Measurements from ENCODE around the gene MEX3D.
"Not testable (repeated sequence)": the region's sequence is repeated elsewhere in the genome, so short reads cannot be mapped to it uniquely, and the experiment has no call there.

The MEX3D gene

DNA sequence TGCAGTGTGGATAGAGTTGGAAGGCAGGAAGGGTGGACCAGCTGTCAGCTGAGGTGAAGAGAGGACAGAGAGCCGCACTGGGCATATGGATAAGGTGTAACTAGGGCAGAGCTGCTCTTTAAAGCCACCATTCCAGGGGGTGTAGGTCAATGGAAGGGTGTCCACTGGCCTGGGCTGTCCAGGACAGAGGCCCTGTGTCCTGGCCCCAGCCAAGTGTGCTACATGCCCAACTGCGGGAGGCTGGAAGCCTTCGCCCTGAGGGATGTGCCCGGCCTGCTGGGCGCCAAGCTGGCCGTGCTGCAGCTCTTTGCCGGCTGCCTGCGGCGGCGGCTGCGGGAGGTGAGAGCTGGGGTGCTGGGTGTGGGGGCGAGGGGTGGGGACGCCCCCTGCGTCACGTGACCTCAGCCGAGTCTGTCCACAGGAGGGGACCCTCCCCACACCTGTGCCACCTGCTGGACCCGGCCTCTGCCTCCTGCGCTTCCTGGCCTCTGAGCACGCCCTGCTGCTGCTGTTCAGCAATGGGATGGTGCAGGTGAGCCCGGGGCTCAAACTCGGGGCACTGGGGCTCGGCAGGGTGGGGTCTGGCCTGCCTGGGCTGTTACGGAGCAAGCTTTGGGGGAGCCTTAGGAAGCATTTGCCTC is 34.5 kb downstream of the MEX3D start:
- DNase-seq: no peak

DNA sequence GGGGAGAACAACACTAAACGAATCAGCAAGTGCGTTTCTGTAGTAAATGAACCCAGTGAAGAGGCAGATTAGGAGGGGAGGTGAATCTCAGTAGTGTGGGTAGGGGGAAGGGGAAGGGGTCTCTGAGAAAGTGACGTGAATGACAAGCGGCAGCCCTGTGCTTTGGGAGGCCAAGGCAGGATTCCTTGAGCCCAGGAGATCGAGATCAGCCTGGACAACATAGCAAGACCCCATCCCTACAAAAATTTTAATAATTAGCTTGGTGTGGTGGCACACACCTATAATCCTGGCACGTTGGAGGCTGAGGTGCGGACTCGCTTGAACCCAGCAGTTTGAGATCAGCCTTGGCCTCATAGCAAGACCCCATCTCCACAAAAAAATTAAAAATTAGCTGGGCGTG is 36.1 kb downstream of the MEX3D start:
- DNase-seq: no peak

DNA sequence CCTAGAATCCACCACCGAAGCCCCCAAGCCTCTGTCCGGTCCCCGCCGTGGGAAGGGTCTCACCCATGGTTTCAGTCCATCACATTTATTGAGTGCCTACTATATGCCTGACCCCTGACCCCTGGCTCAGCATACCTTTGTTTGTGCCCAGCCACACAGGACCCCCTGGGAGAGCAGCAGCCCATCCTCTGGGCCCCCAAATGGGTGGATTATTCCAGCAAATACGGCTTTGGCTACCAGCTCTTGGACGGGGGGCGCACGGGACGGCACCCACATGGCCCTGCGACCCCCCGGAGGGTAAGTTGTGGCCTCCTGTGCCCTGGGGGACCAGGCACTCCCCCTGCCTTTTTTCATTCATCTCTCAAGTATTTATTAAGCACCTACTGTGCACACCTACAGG is 36.5 kb downstream of the MEX3D start:
- no peak for DNase-seq

DNA sequence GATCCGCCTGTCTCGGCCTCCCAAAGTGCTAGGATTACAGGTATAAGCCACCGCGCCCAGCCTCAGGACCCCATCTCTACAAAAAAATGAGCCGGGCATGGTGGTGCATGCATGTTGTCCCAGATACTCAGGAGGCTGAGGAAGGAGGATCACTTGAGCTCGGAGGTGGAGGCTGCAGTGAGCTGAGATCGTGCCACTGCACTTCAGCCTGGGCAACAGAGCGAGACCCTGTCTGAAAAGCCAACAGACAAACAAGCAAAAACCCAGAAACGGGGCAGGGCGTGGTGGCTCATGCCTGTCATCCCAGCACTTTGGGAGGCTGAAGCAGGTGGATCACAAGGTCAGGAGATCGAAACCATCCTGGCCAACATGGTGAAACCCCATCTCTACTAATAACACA is 37.3 kb downstream of the MEX3D start:
- DNase-seq: not testable (repeated sequence)

DNA sequence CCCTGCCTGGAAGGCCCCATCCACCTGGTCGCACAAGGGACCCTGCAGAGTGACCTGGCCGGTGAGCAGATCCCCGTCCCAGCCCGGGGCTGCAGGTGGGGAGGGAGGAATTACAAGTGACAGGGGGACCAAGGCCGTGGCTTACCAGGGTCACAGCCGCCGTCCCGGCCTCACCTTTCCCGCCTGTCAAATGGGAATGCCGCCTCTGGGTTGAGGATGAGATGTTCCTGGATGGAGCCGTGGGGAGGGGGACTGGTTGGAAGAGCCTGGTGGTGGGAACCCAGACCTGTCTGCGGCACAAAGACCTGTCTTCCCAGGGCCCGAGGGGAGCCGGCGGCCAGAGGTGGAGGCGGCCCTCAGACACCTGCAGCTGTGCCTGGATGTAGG is 38.7 kb downstream of the MEX3D start:
- DNase-seq: no peak

DNA sequence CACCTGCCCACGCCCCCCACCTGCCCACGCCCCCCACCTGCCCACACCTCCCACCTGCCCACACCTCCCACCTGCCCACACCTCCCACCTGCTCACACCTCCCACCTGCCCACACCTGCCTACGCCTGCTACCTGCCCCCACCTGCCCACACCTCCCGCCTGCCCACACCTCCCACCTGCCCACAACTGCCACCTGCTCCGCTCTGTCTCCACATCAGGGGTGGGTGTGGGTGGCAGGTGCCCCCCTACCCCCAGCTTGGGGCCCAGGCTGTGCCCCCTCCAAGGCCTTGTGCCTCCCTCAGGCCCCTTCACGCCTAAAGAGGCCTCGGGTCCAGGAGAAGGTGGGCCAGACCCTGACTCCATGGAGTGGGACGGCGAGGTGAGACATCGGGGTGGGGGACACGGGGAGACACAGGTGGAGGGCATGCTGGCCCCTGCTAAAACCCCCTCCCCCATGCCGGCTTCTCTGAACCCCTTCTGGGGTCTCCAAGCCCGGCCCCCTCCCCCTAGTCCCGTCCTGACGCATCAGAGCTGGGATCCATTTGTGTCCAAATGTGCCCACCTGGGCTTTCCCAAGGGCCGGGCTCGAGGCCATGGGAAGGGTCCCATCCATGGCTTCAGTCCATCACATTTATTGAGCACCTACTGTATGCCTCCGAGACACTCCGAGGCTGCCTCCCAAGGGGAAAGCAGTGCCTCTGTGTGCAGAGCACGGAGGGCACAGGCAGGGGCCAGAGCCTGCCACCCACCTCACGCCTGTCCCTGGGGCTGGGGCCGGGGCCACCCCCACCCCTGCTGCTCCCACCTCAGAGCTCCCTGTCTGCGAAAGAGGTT is 39.3 kb downstream of the MEX3D start:
- DNase-seq: no peak

DNA sequence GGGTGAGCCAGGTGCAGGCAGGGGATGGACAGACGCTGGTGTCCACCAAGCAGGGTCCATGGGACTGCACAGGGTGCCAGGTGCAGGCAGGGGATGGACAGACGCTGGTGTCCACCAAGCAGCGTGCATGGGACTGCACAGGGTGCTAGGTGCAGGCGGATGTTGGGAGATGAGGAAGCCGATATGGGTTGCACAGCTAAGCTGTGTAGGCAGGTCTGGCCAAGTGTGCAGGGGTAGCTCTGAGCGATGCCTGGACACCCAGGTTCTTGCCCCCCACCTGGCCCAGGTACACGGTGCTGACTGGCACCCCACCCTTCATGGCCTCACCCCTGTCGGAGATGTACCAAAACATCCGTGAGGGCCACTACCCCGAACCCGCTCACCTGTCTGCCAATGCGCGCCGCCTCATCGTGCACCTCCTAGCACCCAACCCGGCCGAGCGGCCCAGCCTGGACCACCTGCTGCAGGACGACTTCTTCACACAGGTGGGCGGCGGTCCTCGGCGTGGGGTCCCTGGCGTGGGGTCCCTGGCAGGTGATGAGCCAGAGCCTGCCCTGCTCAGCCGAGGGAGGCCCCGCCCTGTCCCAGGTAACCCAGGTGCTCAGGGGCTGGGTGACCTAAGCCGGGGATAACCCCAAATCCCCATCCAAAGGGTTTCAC is 40.3 kb downstream of the MEX3D start:
- DNase-seq: no peak

DNA sequence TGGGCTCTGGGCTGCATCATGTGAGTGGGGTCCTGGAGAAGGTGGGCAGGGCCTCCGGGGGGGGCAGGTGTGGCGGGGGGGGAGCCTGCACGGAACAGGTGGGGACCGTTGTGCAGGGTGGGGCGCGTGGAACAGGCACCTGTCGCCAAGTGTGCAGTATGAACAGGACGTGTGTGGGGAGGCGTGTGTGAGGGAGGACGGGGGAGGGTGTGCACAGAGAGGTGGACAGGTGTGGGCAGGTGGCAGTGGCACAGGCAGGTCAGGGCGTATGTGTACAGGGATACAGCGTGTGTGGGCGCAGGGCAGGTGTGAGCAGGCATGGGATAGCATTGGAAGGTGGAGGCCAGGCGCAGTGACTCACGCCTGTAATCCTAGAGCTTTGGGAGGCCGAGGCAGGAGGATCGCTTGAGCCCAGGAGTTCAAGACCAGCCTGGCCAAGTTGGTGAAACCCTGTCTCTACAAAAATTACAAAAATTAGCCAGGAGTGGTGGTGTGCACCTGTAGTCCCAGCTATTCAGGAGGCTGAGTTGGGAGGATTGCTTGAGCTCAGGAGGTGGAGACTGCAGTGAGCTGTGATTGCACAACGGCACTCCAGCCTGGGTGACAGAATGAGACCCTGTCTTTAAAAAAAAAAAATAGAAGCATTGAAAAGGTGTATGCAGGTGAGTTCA is 41.0 kb downstream of the MEX3D start:
- no peak for DNase-seq

DNA sequence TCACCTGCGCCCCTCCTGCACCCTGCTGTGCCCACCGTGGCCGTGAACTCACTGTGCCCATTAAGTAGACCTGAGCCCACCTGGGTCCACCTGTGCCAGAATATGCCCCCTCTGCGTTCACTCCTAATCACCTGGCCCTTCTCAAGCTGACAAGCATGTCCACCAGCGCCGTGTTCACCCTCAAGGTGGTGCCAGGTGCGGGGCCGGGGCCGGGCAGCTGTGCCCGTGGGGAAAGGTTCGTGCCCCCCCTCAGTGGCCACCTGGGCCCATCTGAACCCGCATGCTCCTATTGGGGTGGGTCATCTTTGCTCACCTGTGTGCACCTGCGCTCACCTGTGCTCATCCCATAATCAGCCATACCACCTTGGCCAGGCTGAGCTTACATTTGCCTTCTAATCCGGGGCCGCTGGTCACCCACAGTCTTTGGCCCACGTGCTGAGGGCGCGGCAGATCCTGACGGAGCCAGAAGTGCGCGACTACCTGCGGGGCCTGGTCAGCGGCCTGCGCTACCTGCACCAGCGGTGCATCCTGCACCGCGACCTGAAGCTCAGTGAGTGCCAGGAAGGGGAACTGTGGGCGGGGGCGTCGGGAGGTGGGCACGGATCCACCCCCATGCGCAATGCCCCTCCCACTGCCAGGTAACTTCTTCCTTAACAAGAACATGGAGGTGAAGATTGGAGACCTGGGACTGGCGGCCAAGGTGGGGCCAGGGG is 41.9 kb downstream of the MEX3D start:
- no peak for DNase-seq

DNA sequence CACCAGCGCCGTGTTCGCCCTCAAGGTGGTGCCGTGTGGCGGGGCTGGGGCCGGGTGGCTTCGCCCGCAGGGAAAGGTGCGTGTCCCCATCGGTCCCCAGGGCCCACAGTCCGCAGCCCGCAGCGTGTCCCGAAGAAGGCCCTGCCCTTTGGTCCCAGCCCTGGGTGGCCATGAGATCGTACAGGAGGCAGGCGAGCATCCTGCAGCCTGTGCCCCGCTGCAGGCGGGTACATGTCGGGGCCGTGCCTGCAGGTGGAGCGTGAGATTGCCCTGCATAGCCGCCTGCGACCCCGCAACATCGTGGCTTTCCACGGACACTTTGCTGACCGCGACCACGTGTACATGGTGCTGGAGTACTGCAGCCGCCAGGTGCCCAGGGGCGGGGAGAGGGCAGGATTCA is 42.8 kb downstream of the MEX3D start:
- no peak for DNase-seq

DNA sequence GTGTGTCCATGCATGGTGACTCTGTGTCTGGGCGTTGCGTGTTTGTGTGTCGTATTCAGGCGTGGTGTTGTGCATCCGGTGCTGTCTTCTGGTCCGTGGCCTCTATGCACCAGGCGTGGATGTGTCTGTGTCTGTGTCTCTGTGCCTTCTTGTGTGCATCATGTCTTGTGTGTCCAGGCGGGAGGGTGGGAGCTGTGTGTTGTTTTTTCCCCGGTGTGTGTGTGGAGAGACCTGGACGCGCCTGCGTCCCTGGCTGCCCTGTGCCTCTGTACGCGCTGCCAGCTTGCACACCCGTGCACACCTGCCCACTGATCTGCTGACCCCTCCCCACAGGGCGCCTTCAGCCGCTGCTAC is 43.2 kb downstream of the MEX3D start:
- DNase-seq: no peak

DNA sequence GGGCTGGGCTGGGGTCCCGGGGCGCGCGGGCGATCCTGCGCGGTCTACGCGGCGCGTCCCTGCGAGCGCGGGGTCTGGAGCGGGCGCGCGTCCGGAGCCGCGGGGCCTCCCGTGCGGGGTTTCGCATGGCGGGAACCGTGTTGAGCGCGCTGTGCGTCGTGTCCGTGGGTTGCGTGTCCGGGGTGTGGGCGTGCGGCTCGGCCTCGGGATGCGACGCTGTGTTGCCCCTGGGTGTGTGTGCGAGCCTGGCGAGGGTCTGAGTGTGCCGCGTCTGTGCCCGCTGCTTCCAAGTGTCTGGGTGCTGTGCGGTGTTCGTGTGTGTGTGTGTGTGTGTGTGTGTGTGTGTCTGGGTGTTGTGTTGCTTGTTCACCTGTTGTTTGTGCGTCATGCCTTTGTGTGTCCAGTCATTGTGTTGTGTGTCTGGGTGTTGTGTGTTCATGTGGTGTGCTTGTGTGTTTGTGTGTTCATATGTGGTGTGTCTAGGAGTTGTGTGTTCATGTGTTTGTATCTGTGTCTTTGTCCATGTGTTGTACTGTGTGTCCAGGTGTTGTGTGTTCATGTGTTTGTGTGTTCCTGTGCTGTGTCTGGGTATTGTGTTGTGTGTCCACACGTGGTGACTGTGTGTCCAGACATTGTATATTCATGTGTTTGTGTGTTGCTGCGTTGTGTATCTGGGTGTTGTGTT is 43.7 kb downstream of the MEX3D start:
- no peak for DNase-seq

DNA sequence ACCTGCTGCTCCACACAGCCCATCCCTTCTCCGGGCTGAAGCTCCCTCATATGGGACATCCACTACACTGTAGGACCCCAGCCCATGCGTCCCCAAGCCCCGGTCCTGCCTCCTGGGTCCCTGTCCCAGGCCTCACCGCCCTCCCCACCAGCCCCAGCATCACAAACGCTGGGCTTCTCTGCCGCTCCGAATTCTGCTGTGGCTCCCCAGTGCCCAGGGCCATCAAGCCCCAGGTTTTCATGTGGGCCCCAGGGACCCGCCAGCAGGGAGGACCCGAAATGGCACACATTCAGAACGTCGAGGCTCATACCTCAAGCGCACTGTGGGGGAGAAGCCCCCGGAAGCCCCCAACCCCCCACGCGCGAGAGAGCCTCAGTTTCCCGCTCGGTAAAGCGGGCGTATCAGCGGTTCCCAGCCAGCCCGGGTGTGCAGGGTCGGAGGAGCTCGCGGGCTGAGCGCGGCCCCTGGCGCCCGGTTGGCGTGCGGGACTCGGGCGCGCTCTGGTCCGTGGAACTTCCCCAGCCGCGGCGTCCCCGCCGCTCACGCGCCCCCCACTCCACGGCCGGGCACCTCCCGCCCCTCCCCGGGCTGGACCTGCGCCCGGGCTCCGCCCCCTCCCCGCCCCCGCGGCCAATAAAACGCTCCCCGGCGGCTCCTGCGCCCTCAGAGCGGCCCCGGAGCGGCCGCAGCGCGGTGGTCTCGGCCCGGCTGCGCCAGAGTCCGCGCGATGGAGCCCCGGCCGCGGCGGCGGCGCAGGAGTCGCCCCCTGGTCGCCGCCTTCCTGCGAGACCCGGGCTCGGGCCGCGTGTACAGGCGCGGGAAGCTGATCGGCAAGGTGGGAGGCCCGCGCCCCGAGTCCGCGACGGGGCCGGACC is 44.5 kb downstream of the MEX3D start, which contains the start of gene PLK5:
PLK5 (plus strand) TSS at position 666 of the 875 bp plus-strand sequence. CDS start 2,920 bp downstream, outside the sequence.
- DNase-seq: no peak

DNA sequence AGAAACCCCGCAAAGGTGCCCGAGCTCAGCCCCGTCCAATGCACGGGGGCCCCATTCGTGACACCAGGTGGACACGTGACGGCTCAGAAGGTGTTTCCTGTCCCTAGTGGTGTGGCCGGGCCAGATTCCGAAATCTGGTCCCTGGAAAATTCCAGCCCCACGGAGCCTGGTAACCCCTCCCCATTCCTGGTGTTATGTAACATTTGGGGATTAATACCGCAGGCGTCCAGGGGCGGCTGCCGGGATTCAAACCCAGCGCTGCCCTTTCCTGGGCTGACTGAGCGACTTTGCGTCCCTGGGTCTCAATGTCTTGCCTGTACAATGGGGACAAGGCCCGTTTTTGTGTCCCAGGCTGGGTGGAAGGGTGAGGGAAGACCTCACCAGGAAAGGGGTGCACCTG is 45.3 kb downstream of the MEX3D start:
- DNase-seq: no peak

DNA sequence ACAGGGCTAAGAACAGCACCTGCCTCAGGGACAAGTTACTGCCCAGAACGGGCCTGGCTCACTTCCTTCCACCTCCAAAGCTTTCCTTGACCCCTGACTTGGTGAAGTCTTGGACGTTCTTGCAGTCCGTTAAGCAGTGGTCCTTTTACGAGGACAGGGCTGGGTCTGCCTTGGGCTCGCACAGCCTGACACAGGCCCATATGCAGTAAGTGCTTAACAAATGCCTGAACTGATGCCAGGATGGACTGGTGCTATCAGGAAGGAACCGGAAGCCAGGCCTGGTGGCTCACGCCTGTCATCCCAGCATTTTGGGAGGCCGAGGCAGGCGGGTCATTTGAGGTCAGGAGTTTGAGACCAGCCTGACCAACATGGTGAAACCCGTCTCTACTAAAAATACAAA is 46.1 kb downstream of the MEX3D start:
- no peak for DNase-seq

DNA sequence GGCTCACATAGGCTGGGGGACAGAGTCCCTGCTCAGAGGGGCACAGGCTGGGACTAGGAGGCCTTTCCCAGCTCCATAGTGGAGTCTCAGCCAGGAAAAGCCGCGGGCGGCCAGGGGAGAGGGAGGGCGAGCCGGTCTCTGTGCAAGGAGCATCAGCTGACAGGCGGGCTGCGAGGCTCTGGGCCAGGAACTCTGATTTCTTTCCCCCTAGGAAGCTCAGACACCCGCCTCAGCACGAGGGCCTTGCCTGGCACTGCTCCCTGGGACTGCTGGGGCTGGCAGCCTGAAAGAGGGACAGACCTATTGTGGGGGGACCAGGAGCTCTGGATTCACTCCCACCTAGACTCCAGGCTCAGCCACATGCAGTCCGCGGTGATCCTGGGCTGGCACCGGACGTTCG is 46.5 kb downstream of the MEX3D start:
- no peak for DNase-seq

DNA sequence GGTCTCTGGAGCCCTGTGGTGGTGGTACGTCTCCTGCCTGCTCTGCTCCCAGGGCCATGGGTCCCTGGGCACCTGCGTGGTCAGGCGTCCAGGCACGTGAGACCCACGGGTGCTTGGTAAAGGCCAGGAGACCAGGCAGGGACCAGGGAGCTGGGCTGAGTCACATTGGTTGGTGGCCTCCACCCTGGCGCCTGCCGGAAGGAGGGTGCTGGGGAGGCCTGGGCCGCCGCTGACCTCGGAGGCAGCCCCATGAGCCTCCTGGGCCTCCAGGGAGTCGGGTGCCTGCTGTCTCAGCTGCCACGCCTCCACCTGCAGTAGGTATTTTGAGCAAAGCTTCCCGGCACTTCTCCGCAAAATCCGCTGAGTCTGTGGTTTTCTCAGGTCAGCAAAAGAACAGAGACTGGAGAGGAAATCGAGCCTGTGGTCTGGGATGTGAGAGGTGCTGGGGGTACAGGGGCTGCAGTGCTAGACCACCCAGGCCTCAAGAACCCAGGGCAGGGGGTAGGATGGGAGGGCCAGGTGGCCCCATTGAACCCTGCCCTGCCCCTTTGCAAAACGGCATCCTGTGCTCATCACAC is 47.8 kb downstream of the MEX3D start:
- DNase-seq: no peak

DNA sequence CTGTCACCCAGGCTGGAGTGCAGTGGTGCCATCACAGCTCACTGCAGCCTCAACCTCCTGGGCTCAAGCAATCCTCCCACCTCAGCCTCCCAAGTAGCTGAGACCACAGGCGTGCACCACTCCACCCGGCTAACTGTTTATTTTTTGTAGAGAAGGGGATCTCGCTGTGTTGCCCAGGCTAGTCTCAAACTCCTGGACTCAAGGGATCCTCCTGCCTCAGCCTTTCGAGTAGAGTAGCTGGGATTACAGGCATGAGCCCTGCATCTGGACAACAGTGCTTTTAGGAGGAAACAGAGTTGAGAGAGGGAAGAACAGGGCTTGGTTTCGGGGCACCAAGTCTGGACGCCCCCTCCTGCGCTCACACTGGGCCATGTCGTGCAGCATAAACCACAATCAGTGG is 48.3 kb downstream of the MEX3D start:
- not testable (repeated sequence) for DNase-seq

DNA sequence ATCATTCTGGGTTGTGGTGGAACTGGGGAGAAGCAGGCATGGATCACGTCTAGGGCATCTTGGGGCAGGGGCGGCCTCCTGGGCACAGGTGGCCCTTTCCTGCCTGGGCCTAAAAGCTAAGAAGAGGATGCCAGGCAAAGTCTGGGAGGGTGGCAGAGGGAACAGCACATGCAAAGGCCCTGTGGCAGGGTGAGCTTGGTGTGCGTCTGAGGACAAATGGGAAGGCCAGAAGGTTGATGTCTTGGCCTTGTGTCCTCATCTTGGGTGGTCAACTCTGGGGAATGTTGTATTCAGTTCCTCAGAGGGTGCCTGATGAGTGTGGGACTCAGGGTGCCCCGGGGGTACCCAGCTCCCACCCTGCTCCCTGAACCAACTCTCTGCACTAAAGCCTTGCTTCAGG is 49.7 kb downstream of the MEX3D start:
- DNase-seq: no peak

DNA sequence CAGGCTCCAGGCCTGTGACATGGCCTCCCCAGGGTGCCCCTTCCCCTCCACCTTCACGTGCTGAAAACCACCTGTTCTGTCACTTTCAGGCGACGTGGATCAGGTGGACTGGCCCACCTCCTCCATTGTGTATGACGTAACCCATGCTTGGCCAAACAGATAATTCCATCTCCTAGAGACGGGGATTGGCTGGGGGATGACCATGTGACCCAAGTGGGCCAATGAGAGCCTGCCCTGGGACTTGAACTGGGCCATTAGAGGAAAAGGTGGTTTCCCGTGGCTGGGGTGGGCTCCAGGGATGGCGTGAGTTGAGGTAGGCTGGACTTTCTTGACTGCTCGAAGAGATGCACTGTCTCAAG is 51.8 kb downstream of the MEX3D start:
- no peak for DNase-seq
